GM19240 (cell line): ENCODE data around the gene TNFRSF25.
"Not testable (repeated sequence)": the region's sequence is repeated elsewhere in the genome, so short reads cannot be mapped to it uniquely, and the experiment has no call there.

ENCODE experiments used
- DNase-seq: peaks from one replicate; pipeline ENCODE4 v3.0.0; 2011; ENCODE audit warnings: low spot score; ENCODE audit not compliant: insufficient read length

TNFRSF25 gene

DNA sequence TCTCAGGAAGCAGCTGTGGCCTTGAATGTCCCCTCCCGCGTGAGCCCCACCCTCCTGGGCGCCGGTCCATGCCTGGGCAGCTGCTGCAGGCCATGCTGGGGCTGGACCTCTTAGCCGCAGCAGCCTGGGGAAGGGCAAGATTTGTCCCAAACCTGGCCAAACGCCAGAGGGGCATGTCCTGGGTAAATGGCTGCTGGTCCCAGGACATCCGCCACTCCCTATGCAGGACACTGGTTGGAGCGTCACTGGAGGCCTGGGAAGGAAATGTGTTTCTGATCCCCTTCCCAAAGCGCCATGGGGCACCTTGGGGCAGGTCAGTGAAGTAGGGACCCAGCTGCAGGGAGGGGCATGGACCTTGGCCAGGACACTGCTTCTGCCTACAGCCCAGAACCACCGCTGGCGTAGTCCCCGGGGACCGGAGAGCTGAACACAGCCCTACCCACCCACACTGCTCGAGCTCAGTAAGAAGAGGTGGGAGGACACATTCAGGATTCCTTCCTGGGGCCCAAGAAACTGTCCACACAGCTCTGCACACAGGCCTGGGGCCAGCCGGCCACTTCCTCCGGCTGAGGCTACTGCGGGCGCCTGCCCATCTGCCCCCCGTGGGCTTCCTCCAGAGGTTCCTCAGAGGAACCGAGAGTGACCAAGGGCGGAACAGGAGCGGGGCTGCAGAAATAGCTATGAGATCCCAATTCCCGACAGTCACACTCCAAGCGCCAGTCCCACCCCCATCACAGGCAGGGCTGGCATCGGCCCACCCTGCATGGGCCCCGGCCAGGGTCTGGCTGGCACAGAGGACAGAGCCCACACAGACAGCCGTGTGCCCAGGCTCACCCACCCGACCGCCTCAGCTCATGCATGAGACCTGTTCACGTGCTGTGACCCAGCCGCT is 36.3 kb upstream of the TNFRSF25 start:
- DNase-seq = no peak

GRCh38 chr1:6501279-6501813 is 35.4 kb upstream of the TNFRSF25 start:
- no peak for DNase-seq

DNA sequence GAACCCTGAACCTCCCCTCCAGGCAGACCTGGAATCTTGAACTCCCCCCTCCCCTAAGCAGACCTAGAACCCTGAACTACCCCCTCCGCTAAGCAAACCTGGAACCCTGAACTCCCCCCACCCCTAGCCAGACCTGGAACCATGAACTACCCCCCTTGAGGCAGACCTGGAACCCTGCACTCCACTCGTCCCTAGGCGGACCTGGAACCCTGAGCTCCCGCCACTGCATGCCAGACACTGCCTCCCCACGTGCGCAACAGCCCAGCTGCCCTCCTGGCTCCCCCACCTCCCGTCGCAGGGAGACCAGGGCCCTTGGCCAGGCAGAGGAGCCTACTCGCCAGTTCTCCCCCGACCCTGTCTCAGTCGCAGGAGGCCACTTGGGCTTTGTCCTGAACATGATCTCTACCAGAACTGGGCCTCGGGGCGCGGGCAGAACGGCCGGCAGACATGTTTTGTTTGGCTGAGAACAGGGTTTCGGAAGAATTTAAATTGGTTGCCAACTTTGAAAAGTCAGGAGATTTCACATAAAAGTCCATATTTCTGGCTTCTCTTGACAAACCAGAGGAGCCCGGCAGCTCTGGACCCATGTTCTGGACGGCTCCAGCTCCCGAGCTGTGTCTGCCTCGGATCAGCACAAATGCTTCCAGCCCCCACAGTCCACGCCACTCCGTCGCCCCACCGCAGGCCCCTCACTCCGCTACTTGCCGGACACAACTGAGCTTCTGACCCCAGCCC is 34.7 kb upstream of the TNFRSF25 start:
- no peak for DNase-seq

DNA sequence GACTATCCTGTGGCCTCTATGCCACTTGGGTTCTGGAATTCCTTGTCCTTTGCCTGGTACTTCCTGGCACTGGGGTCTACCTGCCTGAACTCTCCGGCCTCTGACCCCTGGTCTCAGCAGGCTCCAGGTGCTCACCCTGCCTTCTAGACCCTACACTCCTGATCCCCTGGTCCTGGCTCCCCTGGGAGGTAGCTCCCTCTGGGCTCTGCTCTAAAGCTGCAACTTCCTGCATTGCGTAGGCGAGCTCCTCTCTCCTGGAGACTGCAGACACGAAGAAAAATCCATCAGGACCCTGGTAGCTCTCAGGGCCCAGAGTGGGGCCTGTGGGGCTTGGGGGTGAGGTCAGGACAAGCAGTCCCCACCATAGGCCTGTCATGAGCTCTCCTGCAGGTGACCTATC is 33.3 kb upstream of the TNFRSF25 start:
- DNase-seq = no peak

GRCh38 chr1:6498576-6499111 is 32.7 kb upstream of the TNFRSF25 start:
- no peak for DNase-seq

- no peak for DNase-seq
Observed at GRCh38 chr1:6497867-6498575, 32.0 kb upstream of the TNFRSF25 start.

DNA sequence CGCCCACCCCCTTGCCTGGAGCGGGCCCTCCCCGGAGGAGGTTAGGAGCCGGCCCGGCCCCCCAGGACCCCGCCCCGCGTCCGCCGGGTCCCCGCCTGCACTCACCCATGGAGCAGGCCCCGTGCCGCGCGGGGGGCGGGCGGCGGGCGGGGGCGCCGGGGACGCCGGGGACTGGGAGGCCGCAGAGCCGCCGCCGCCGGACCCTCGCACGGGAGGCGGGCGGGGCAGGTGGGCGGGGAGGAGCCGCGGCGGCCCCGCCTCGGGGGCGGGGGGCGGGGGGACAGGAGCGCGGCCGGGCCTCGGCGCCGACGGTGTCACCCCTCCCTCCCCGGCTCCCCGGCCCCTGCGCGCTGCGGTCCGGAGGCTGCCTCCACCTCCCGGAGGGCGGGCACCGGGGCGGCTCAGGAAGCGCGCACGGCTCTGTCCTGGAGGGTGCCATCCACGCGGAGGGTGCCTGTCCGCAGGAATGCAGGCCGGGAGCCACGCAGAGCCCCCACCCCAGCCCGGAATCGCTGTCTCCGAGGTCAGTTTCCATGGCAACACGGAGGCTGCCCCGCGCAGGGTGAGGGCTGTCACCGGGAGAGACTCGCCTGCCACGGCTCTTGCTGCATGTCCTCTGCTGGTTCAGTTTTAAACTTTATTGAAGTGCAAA is 31.4 kb upstream of the TNFRSF25 start:
- DNase-seq = no peak

GRCh38 chr1:6496890-6497214 is 30.9 kb upstream of the TNFRSF25 start:
- DNase-seq = no peak

DNA sequence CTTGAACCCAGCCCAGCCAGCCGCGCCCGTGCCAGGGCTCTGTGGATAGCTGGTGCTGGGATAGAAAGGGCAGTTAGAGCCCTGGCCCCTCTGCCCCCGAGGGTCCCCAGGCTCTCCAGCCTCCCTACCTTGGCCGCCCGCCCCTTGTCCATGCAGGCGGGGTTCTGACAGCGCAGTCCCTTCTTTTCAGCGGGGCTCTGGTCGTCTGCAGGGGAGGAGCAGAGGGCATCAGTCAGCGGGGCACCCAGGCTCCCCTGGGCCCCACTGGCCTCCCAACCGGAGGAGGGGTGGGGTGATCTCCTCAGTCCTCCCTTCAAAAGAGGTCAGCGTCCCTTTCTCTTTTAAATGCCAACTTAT is 30.4 kb upstream of the TNFRSF25 start:
- no peak for DNase-seq

DNA sequence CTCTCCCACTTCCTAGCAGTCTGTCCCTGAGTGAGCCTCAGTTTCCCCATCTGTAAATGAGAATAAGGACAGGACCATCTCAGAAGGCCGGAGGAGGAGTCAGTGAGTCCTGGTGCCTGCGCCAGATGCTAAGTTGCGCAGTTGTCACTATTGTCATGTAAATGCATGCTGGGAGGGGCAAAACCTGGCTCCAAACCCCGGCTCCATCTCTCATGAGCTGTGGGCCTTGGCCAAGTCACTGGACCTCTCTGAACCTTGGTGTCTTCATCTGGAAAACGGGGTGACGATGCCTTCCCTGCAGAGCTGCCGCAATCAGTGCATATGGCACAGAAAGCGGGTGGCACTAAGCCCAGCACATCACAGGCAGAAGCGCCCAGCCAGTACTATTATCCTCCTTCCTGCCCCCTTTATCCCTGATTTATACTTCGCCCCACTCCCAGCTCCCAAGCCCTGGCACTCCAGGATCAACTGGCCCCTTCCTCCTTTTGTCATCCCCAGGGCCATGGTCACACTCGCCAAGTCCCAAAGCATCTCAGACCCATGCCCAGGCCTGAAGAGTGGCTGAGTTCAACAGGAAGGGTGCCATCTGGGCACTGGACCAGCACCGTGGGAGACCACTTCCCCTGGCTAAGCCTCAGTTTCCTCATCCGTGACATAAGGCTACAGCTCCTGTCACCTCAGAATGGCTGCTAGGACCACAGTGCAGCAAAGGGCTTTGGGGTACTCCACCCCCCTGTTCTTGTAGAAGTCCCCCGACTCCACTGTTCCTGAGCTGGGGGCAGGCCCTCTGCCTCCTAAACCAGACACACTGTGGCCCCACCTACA is 29.8 kb upstream of the TNFRSF25 start:
- DNase-seq = no peak

DNA sequence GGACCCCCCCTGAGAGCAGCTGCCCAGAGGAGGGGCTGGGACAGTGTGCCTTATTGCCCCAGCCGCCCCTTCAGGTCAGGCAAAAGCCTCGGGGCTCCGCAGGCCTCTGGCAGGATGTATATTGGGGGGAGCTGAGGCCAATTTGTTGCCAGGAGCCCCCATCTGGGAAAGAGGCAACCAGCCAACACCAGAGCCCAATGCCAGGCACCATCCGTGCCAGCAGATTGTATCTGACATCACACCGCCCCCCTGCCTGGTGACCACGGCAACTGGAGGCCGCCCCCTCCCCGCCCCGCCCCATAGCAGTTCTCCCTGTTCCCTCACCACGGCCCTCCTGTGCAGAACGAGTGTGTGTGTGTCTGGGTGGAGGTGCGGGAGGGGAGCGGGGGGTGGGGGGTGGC is 29.1 kb upstream of the TNFRSF25 start:
- no peak for DNase-seq

DNA sequence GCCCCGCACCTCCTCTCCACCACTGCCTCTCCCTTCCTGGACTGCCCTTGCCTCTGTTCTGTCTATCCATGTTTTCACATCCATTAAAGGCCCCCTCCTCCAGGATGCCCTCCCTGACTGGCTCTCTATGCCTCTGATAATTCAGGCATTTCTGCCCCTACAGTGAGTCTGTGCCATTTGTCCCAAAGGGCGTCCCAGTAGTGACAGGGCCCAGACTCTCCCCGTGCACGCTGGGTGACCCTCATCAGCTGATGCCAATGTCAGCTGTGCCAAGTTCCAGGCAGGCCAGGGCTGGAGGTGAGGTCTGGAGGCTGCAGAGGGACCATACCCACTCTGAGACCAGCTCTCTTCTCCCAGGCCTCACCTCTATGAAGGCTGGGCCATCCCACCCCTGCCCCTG is 28.7 kb upstream of the TNFRSF25 start:
- DNase-seq = no peak

GRCh38 chr1:6493834-6494223 is 27.9 kb upstream of the TNFRSF25 start:
- DNase-seq = not testable (repeated sequence)

DNA sequence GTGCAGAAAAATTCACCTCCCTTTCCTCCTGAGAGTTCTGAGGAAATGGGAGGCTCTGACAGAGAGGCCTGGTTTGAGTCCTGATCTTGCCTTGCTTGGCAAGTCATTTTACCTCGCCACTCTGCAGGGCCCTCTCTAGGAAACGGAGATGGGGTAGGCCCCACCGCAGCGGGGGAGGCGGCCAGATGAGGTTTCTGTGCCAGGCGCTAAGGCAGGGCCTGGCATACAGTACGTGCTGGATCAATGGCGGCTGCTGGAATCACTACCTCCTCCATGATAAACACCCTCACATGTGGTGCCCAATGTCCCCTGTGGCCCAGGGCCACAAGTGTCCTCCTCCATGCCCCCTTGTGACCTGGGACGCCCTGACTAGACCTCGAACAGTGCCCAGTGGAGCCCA is 26.0 kb upstream of the TNFRSF25 start:
- DNase-seq = no peak

- no peak for DNase-seq
Observed at GRCh38 chr1:6491480-6491962, 25.5 kb upstream of the TNFRSF25 start, which contains the start of gene PLEKHG5. PLEKHG5 (minus strand) TSS chr1:6491667; CDS start chr1:6477571, 14,096 bp downstream.

DNA sequence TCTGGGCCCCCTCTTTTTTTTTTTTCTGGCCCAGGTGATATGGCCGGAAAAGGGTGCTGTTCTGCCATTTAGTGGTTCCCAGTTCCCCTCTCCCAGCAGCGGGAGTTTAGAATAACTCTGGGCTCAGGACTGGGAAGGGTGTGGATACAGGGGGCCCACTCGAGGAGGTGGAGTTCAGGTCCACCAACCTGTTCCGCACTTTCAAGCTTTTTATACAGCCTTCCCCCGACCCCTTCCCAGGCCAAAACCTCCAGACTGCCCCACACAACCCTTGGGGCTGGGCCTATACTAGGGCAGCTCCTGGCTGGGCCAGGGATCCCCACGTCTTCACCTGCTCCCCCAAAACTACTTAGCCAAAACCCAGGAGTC is 25.1 kb upstream of the TNFRSF25 start:
- DNase-seq = no peak

- peak; percentile 76 for DNase-seq
Observed at GRCh38 chr1:6490181-6491080, 24.5 kb upstream of the TNFRSF25 start.

DNA sequence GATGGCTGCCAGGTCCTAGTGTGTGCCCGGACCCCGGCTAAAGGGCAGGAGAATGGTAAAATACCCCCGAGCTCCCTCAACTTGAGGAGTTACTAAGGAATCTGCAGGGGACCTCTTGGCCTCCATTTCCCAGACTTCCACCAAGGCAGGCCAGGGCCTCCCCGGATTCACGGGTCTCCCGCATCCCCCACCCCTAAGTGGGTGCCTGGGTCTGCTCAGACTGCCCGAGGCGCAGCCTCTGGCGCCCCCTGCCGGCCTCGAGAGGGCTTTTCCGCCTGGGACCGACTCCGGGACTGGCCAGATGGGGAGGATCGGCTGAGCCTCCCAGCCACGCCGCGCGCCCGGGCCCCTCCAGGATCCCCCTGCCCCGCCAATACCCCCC is 23.8 kb upstream of the TNFRSF25 start:
- DNase-seq = peak; percentile 98

GRCh38 chr1:6489383-6489765 is 23.4 kb upstream of the TNFRSF25 start:
- no peak for DNase-seq
